Peyer's patch (tissue), 4 donors: ENCODE results near the gene SAA2.

Source experiments
- POLR2A ChIP-seq, 2 donors: fragments of 450-650 bp; IDR thresholded peaks; one replicate each; pipeline ENCODE4 v1.5.1; 2017; ENCODE audit warnings: antibody characterized with exemption in 2 of 2, mild to moderate bottlenecking in 2 of 2, moderate library complexity in 2 of 2
- TF ChIP-seq, protein P1 (sequence below), 6 experiments: fragments of 450-650 bp in 4 of 6; fragments of 200-600 bp in 2 of 6; sonication (generic) in 1 of 6; IDR thresholded peaks; one replicate each; pipeline ENCODE4 v1.5.1; 2017 to 2019; ENCODE audit warnings: antibody characterized with exemption in 6 of 6, mild to moderate bottlenecking in 3 of 6, moderate library complexity in 1 of 6

DNA sequence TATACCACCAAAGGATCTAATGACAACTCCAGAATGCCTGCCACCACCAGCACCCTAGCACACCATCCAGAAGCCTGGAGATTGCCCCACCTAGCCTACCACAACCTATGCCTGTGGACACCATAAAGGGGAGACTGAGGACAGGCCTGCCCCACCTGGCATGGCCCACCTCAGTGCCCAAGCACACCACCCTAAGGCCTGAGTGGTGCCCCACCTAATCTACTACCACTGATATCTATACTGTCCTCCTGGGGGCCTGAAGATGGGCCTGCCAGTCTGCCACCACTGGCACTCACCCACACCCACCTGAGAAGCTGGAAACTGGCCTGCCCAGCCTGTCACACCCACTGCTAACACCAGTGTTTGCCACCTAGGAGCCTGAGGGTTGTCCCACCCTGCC lies 43.7 kb downstream of the SAA2 start:
- TF ChIP-seq, protein P1, sequence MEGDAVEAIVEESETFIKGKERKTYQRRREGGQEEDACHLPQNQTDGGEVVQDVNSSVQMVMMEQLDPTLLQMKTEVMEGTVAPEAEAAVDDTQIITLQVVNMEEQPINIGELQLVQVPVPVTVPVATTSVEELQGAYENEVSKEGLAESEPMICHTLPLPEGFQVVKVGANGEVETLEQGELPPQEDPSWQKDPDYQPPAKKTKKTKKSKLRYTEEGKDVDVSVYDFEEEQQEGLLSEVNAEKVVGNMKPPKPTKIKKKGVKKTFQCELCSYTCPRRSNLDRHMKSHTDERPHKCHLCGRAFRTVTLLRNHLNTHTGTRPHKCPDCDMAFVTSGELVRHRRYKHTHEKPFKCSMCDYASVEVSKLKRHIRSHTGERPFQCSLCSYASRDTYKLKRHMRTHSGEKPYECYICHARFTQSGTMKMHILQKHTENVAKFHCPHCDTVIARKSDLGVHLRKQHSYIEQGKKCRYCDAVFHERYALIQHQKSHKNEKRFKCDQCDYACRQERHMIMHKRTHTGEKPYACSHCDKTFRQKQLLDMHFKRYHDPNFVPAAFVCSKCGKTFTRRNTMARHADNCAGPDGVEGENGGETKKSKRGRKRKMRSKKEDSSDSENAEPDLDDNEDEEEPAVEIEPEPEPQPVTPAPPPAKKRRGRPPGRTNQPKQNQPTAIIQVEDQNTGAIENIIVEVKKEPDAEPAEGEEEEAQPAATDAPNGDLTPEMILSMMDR (IDR thresholded peaks at IDR 0.05), result no peak
- TF ChIP-seq POLR2A (IDR thresholded peaks at IDR 0.05), result no peak
